IMR-90 (cell line): Measurements from ENCODE around the gene DNAH17. TPM values are rescaled to one million over a fixed set of nuclear protein-coding genes. Genes with fewer than 3 reads are reported as not detected.

ENCODE experiments used
- ATAC-seq: fragments of 200-7000 bp; cut with Tn5 transposase; 2 replicates; pipeline ENCODE4 v1.9.1; 2020; ENCODE audit warnings: low read depth, mild to moderate bottlenecking, moderate library complexity
- BruUV-seq: library from RNA; stranded (reverse); fragments of 400-500 nt; replicated peaks from 2 replicates; lab custom pipeline; 2021; lab: Mats Ljungman, UMichigan
- CTCF ChIA-PET: fragments of 300-600 bp; formaldehyde crosslinking; extraction: SDS; loops from one replicate; lab custom pipeline; 2021; ENCODE audit warnings: antibody characterized with exemption; lab: Yijun Ruan, JAX
- POLR2A ChIA-PET: fragments of 300-600 bp; sonication (Branson Sonifier 250); formaldehyde crosslinking; loops from one replicate; lab custom pipeline; 2022; ENCODE audit warnings: antibody characterized with exemption; ENCODE audit not compliant: unreplicated experiment; lab: Charles Lee
- DNase-seq: peaks from one replicate; pipeline ENCODE4 v3.0.0; 2013
- H2AFZ ChIP-seq: replicated peaks from 2 replicates; pipeline ENCODE3; 2013; ENCODE audit warnings: low read length, mild to moderate bottlenecking; ENCODE audit not compliant: poor library complexity
- H2AK5ac ChIP-seq: 2 replicates; pipeline ENCODE4 v1.6.1; 2013; ENCODE audit warnings: low read depth, low read length, inconsistent platforms
- H2AK9ac ChIP-seq: replicated peaks from 2 replicates; pipeline ENCODE3; 2013; ENCODE audit warnings: mild to moderate bottlenecking, low read depth, low read length, moderate library complexity; ENCODE audit not compliant: poor library complexity
- H2BK120ac ChIP-seq: 2 replicates; pipeline ENCODE4 v1.6.1; 2013; ENCODE audit warnings: low read depth, low read length, inconsistent platforms
- H2BK15ac ChIP-seq: 3 replicates; pipeline ENCODE4 v1.6.1; 2013; ENCODE audit warnings: low read depth, low read length, inconsistent platforms
- H2BK20ac ChIP-seq: 2 replicates; pipeline ENCODE4 v1.6.1; 2013; ENCODE audit warnings: low read depth, mild to moderate bottlenecking, inconsistent platforms, low read length, moderate library complexity
- H2BK5ac ChIP-seq: 2 replicates; pipeline ENCODE4 v1.6.1; 2013; ENCODE audit warnings: mild to moderate bottlenecking, low read depth, low read length, inconsistent platforms; ENCODE audit not compliant: poor library complexity, severe bottlenecking
- H3K14ac ChIP-seq: replicated peaks from 2 replicates; pipeline ENCODE4 v1.6.1; 2013; ENCODE audit warnings: low read depth, low read length, inconsistent platforms
- H3K18ac ChIP-seq: 2 replicates; pipeline ENCODE4 v1.6.1; 2013; ENCODE audit warnings: low read depth, low read length, control low read depth
- H3K23ac ChIP-seq: 2 replicates; pipeline ENCODE4 v1.6.1; 2013; ENCODE audit warnings: low read depth, low read length, inconsistent platforms
- H3K27ac ChIP-seq: 2 replicates; pipeline ENCODE4 v1.5.1; 2013; ENCODE audit warnings: mild to moderate bottlenecking, control low read depth, low read length; ENCODE audit not compliant: insufficient read depth
- H3K27me3 ChIP-seq: 2 replicates; pipeline ENCODE4 v1.6.1; 2013; ENCODE audit warnings: low read length; ENCODE audit not compliant: control insufficient read depth, insufficient read depth
- H3K36me3 ChIP-seq: 2 replicates; pipeline ENCODE4 v1.6.1; 2013; ENCODE audit warnings: low read length, mixed read lengths; ENCODE audit not compliant: control insufficient read depth, insufficient read depth
- H3K4ac ChIP-seq: 2 replicates; pipeline ENCODE4 v1.6.1; 2013; ENCODE audit warnings: low read depth, low read length, inconsistent platforms
- H3K4me1 ChIP-seq: 2 replicates; pipeline ENCODE4 v1.6.1; 2013; ENCODE audit warnings: low read length, mixed read lengths; ENCODE audit not compliant: control insufficient read depth, insufficient read depth
- H3K4me2 ChIP-seq: 2 replicates; pipeline ENCODE4 v1.6.1; 2013; ENCODE audit warnings: low read depth, mild to moderate bottlenecking, control low read depth, low read length, moderate library complexity
- H3K4me3 ChIP-seq: 2 replicates; pipeline ENCODE4 v1.5.1; 2013; ENCODE audit warnings: low read depth, mild to moderate bottlenecking, control low read depth, low read length, moderate library complexity; ENCODE audit not compliant: insufficient read depth
- H3K56ac ChIP-seq: 2 replicates; pipeline ENCODE4 v1.6.1; 2013; ENCODE audit warnings: low read length, inconsistent platforms; ENCODE audit not compliant: insufficient read depth; ENCODE audit errors: extremely low read depth
- H3K79me1 ChIP-seq, 2 experiments: 2 replicates each; pipeline ENCODE4 v1.6.1; 2013; ENCODE audit warnings: low read length in 2 of 2, inconsistent platforms in 1 of 2, low read depth in 1 of 2
- H3K9ac ChIP-seq: 2 replicates; pipeline ENCODE4 v1.6.1; 2013; ENCODE audit warnings: low read depth, low read length, control low read depth
- H3K9me1 ChIP-seq: 2 replicates; pipeline ENCODE4 v1.6.1; 2013; ENCODE audit warnings: low read length, inconsistent platforms; ENCODE audit not compliant: insufficient read depth
- H3K9me3 ChIP-seq: 2 replicates; pipeline ENCODE4 v1.6.1; 2013; ENCODE audit warnings: low read length; ENCODE audit not compliant: control insufficient read depth, insufficient read depth
- H4K20me1 ChIP-seq: 2 replicates; pipeline ENCODE4 v1.6.1; 2013; ENCODE audit warnings: low read length, inconsistent platforms; ENCODE audit not compliant: insufficient read depth
- H4K5ac ChIP-seq: 2 replicates; pipeline ENCODE4 v1.6.1; 2013; ENCODE audit warnings: mild to moderate bottlenecking, low read depth, low read length, control low read depth
- H4K8ac ChIP-seq, 2 experiments: 2 replicates each; pipeline ENCODE4 v1.6.1; 2013; ENCODE audit warnings: low read depth in 2 of 2, low read length in 2 of 2, control low read depth in 1 of 2, inconsistent platforms in 1 of 2
- H4K91ac ChIP-seq: 2 replicates; pipeline ENCODE4 v1.6.1; 2013; ENCODE audit warnings: low read depth, low read length, inconsistent platforms; ENCODE audit not compliant: insufficient read depth
- CEBPB ChIP-seq: IDR thresholded peaks from 2 replicates; pipeline ENCODE4 v1.6.1; 2012; ENCODE audit warnings: low read depth, low read length, improper control_type of control experiment
- MAFK ChIP-seq: IDR thresholded peaks from 2 replicates; pipeline ENCODE4 v1.6.1; 2012; ENCODE audit warnings: low read depth, low read length, improper control_type of control experiment
- MXI1 ChIP-seq: IDR thresholded peaks from 2 replicates; pipeline ENCODE4 v1.6.1; 2012; ENCODE audit warnings: low read depth, mild to moderate bottlenecking, low read length, moderate library complexity, borderline replicate concordance
- NFE2L2 ChIP-seq: fragments of 150-350 bp; IDR thresholded peaks from 2 replicates; pipeline ENCODE4 v1.6.1; 2016; ENCODE audit warnings: low read depth, mild to moderate bottlenecking, low read length
- POLR2A ChIP-seq: IDR thresholded peaks from 2 replicates; pipeline ENCODE4 v1.6.1; 2012; ENCODE audit warnings: mild to moderate bottlenecking, low read depth, low read length
- RAD21 ChIP-seq: IDR thresholded peaks from 2 replicates; pipeline ENCODE4 v1.6.1; 2012; ENCODE audit warnings: low read length, improper control_type of control experiment
- RFX5 ChIP-seq: IDR thresholded peaks from 2 replicates; pipeline ENCODE4 v1.8.0; 2012; ENCODE audit warnings: low read depth, mild to moderate bottlenecking, low read length, moderate library complexity
- SMC3 ChIP-seq: fragments of 150-350 bp; IDR thresholded peaks from 2 replicates; pipeline ENCODE4 v1.6.1; 2016; ENCODE audit warnings: low read depth, mild to moderate bottlenecking, antibody characterized with exemption, low read length, moderate library complexity
- WGBS, 2 experiments: methylation state at CpG; one replicate each; pipeline versions ENCODE4 v1.1.5 to v1.1.7; 2013; ENCODE audit warnings: missing lambda C conversion rate in 2 of 2; ENCODE audit not compliant: insufficient read length in 1 of 2; ENCODE audit errors: extremely low coverage in 2 of 2; 5-methylcytosine and 5-hydroxymethylcytosine counted together
- dilution Hi-C: fragments of 300-500 bp; cut with HindIII; formaldehyde crosslinking; loops from one replicate; pipeline ENCODE4 v1.14.3; 2018; ENCODE audit warnings: low sequenced_read_pairs; ENCODE audit not compliant: unreplicated experiment
- in situ Hi-C: fragments of 300-500 bp; cut with MboI; formaldehyde crosslinking; loops from 3 replicates; pipeline ENCODE4 v1.14.3; 2019; ENCODE audit warnings: low sequenced_read_pairs, inconsistent platforms, mixed read lengths
- intact Hi-C: fragments of 100-400 bp; cut with micrococcal nuclease; formaldehyde crosslinking; loops from 2 replicates; pipeline ENCODE4 v1.10.0; 2022
- polyA plus RNA-seq, 3 experiments: library from polyadenylated mRNA; depleted of rRNA; stranded (reverse); fragments of >200 nt; gene quantifications; 2 replicates each; pipeline ENCODE4 v1.2.3, GENCODE V29; 2012; ENCODE audit warnings: low replicate concordance in 1 of 3
- total RNA-seq: library from RNA; depleted of rRNA; stranded (reverse); fragments of >200 nt; gene quantifications from 2 replicates; pipeline ENCODE4 v1.2.3, GENCODE V29; 2012

DNAH17 gene
- total and polyA plus RNA-seq, 2 of the 4 experiments (the other 2 are of a cell fraction): not detected

GRCh38 chr17:78406920-78407319 lies 170.3 kb downstream of the DNAH17 start:
- Histone ChIP-seq H2BK20ac (no peak overlapping the region), H4K20me1 (peaks cover 50% of the 10 kb centered on the region), H2AFZ (no peak overlapping the region), H2BK120ac (no peak overlapping the region), H3K9me3 (no peaks in the 10 kb centered on the region), H2BK15ac (no peak overlapping the region), H3K9me1 (peaks cover 24% of the 10 kb centered on the region), H4K5ac (no peak overlapping the region), H3K36me3 (peaks cover 61% of the 10 kb centered on the region), H4K91ac (no peak overlapping the region), H3K56ac (no peak overlapping the region), H3K27ac (no peak overlapping the region), H2BK5ac (no peak overlapping the region), H3K4me3 (no peak overlapping the region), H2AK5ac (no peak overlapping the region), H3K9ac (no peak overlapping the region), H3K14ac (no peak overlapping the region), H2AK9ac (peak overlapping the region; percentile 23), H3K18ac (no peak overlapping the region), H3K4ac (no peak overlapping the region), H3K79me1 (peaks cover 48 to 92% of the 10 kb centered on the region in 2 experiments), H4K8ac (no peak overlapping the region), H3K4me2 (no peak overlapping the region), H3K27me3 (no peaks in the 10 kb centered on the region), H3K23ac (no peak overlapping the region), H3K4me1 (peaks cover 11% of the 10 kb centered on the region)
- no peak for TF ChIP-seq RFX5
- TF ChIP-seq MAFK: no peak
- TF ChIP-seq RAD21: no peak
- no peak for TF ChIP-seq POLR2A
- no peak for TF ChIP-seq SMC3
- TF ChIP-seq CEBPB: no peak
- TF ChIP-seq NFE2L2: no peak
- no peak for TF ChIP-seq MXI1
- dilution Hi-C loops: no loop called here
- DNase-seq: no peak
- no CpG with 5 or more reads among the region's 8 CpGs for WGBS, 2 experiments
- BruUV-seq: no TSS peak
- ChIA-PET POLR2A (no interaction called here), CTCF (no interaction called here)
- ATAC-seq: no peak
- in situ Hi-C loops: no loop called here
- intact Hi-C loops: no loop called here
